ENCODE measurements around the gene INTS13.

The INTS13 gene

DNA sequence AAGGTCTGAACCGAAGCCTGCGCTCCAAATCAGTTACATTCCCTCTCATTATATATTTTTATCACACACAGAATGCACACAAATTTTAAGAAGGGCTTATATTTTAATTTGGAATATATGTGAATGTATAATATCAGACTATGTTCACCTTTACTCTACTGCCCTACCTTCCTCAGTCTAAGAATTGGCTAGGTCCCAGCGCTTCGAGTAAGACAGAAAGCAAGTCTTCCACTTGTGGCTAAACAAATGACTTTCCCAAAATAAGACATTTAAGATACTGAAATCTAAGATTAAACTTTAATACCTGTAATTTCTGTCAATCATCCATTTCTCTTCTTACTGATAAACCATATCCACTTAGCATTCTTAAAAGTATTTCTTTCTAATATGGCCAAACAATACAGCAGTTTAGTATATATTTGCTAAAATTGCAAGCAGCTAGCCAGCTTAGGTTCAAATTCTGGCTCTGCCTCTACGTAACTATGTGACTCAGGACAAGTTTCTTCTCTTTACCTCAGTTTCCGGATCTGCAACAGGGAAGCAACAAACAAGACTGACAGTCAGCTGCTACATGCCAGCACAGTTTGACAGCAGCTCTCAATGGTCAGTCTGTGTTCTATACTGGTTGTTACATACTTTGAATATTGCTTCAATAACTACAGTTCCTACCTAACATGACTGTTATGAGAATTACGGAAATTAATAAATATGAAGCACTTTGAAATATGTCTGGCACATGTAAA is 2.0 kb downstream of the INTS13 start:
- TF ChIP-seq, protein P1, sequence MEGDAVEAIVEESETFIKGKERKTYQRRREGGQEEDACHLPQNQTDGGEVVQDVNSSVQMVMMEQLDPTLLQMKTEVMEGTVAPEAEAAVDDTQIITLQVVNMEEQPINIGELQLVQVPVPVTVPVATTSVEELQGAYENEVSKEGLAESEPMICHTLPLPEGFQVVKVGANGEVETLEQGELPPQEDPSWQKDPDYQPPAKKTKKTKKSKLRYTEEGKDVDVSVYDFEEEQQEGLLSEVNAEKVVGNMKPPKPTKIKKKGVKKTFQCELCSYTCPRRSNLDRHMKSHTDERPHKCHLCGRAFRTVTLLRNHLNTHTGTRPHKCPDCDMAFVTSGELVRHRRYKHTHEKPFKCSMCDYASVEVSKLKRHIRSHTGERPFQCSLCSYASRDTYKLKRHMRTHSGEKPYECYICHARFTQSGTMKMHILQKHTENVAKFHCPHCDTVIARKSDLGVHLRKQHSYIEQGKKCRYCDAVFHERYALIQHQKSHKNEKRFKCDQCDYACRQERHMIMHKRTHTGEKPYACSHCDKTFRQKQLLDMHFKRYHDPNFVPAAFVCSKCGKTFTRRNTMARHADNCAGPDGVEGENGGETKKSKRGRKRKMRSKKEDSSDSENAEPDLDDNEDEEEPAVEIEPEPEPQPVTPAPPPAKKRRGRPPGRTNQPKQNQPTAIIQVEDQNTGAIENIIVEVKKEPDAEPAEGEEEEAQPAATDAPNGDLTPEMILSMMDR (IDR thresholded peaks at IDR 0.05; ENCODE audit: low read depth, low read length) = no peak
- TF ChIP-seq EZH2phosphoT487 (IDR thresholded peaks at IDR 0.05; ENCODE audit: low read depth) = no peak
- 0 out of 2 replicates have a peak overlapping the region, but pooled peaks have one; percentile 89 for H3K9ac ChIP-seq (ENCODE audit: low read length)
- H3K79me2 ChIP-seq (ENCODE audit: low read length) = peaks cover 83% of the 10 kb centered on the region
- H4K20me1 ChIP-seq (ENCODE audit: insufficient read depth, low read length) = 0 out of 2 replicates have a peak, but pooled peaks cover 1% of the 10 kb centered on the region
- no peak overlapping the region for H2AFZ ChIP-seq (ENCODE audit: low read depth, low read length)
- H3K4me2 ChIP-seq (ENCODE audit: low read length) = peak overlapping the region; percentile 83
- no peak overlapping the region for H3K27ac ChIP-seq (ENCODE audit: low read length)
- H3K9me3 ChIP-seq (ENCODE audit: insufficient read depth, low read length) = no peaks in the 10 kb centered on the region
- H3K4me3 ChIP-seq (ENCODE audit: low read length) = peak overlapping the region; percentile 89
- H3K36me3 ChIP-seq (replicated peaks; ENCODE audit: low read depth, low read length) = peaks cover 13% of the 10 kb centered on the region
- H3K27me3 ChIP-seq (ENCODE audit: low read depth, low read length) = no peaks in the 10 kb centered on the region
- H3K4me1 ChIP-seq (ENCODE audit: low read length) = peaks cover 29% of the 10 kb centered on the region

DNA sequence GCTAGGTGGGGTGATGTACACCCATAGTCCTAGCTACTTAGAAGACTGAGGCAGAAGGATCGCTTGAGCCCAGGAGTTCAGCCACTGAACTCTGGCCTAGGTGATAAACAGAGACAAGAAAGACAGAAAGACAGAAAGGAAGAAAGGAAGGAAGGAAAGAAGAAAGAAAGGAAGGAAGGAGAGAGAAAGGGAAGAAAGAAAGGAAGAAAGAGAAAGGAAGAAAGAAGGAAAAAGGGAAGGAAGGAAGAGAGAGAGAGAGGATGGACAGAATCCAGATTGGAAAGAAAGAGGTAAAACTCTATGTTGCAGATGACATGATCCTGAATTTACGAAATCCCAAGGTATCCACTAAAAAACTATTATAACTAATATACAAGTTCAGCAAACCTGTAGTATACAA is 8.2 kb downstream of the INTS13 start:
- no peaks in the 10 kb centered on the region for H3K4me1 ChIP-seq (ENCODE audit: low read length)
- no peak overlapping the region for H3K4me2 ChIP-seq (ENCODE audit: low read length)
- H4K20me1 ChIP-seq (ENCODE audit: insufficient read depth, low read length) = no peaks in the 10 kb centered on the region
- no peak overlapping the region for H3K9ac ChIP-seq (ENCODE audit: low read length)
- H2AFZ ChIP-seq (ENCODE audit: low read depth, low read length) = no peak overlapping the region
- H3K27ac ChIP-seq (ENCODE audit: low read length) = no peak overlapping the region
- H3K36me3 ChIP-seq (replicated peaks; ENCODE audit: low read depth, low read length) = peaks cover 27% of the 10 kb centered on the region
- no peaks in the 10 kb centered on the region for H3K9me3 ChIP-seq (ENCODE audit: insufficient read depth, low read length)
- H3K79me2 ChIP-seq (ENCODE audit: low read length) = peaks cover 39% of the 10 kb centered on the region
- no peaks in the 10 kb centered on the region for H3K27me3 ChIP-seq (ENCODE audit: low read depth, low read length)
- H3K4me3 ChIP-seq (ENCODE audit: low read length) = no peak overlapping the region
- no peak for TF ChIP-seq EZH2phosphoT487 (IDR thresholded peaks at IDR 0.05; ENCODE audit: low read depth)
- TF ChIP-seq, protein P1 (IDR thresholded peaks at IDR 0.05; ENCODE audit: low read depth, low read length) = no peak

DNA sequence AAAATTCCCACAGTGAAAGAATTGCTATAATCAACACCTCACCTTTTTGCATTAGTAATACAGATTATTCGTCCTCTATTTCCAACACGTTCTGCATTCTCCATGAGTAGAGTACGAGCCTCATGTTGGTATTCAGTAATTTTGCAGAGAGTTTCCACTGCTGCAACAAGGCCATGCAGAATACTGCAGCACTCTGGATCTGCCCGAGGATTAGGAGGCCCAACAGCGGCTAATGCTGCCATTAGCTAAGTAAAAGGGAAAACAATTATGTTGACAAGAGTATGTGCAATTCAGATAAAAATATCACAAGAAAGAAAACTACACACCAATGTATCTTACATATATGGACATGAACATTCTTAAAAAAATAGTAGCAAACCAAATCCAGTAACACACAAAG is 9.1 kb downstream of the INTS13 start:
- Histone ChIP-seq H3K36me3 (replicated peaks; ENCODE audit: low read depth, low read length) (peaks cover 27% of the 10 kb centered on the region), H3K9me3 (ENCODE audit: insufficient read depth, low read length) (no peaks in the 10 kb centered on the region), H2AFZ (ENCODE audit: low read depth, low read length) (no peak overlapping the region), H3K4me1 (ENCODE audit: low read length) (no peaks in the 10 kb centered on the region), H4K20me1 (ENCODE audit: insufficient read depth, low read length) (no peaks in the 10 kb centered on the region), H3K9ac (ENCODE audit: low read length) (no peak overlapping the region), H3K79me2 (ENCODE audit: low read length) (peaks cover 31% of the 10 kb centered on the region), H3K27ac (ENCODE audit: low read length) (no peak overlapping the region), H3K4me3 (ENCODE audit: low read length) (no peak overlapping the region), H3K4me2 (ENCODE audit: low read length) (no peak overlapping the region), H3K27me3 (ENCODE audit: low read depth, low read length) (no peaks in the 10 kb centered on the region)
- TF ChIP-seq, protein P1 (IDR thresholded peaks at IDR 0.05; ENCODE audit: low read depth, low read length) = no peak
- no peak for TF ChIP-seq EZH2phosphoT487 (IDR thresholded peaks at IDR 0.05; ENCODE audit: low read depth)

DNA sequence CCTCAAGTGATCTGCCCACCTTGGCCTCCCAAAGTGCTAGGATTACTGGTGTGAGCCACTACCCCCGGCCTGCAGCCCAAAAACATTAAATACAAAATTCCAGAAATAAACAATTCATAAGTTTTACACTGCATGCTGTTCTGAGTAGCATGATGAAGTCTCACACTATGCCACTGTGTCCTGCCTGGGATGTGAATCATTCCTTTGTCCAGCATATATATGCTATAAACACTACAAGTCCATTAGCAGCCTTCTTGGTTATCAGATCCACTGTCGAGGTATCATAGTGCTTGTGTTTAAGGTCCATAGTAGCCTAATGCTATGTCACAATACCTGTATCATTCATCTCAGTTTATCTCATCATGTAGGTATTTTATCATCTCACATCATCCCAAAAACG is 15.9 kb downstream of the INTS13 start:
- Histone ChIP-seq H3K4me2 (ENCODE audit: low read length) (no peak overlapping the region), H3K4me1 (ENCODE audit: low read length) (no peaks in the 10 kb centered on the region), H3K36me3 (replicated peaks; ENCODE audit: low read depth, low read length) (peaks cover 28% of the 10 kb centered on the region), H3K79me2 (ENCODE audit: low read length) (no peaks in the 10 kb centered on the region), H3K4me3 (ENCODE audit: low read length) (no peak overlapping the region), H2AFZ (ENCODE audit: low read depth, low read length) (no peak overlapping the region), H3K9ac (ENCODE audit: low read length) (no peak overlapping the region), H3K27me3 (ENCODE audit: low read depth, low read length) (no peaks in the 10 kb centered on the region), H3K27ac (ENCODE audit: low read length) (no peak overlapping the region), H3K9me3 (ENCODE audit: insufficient read depth, low read length) (no peaks in the 10 kb centered on the region), H4K20me1 (ENCODE audit: insufficient read depth, low read length) (no peaks in the 10 kb centered on the region)
- TF ChIP-seq, protein P1 (IDR thresholded peaks at IDR 0.05; ENCODE audit: low read depth, low read length) = no peak
- no peak for TF ChIP-seq EZH2phosphoT487 (IDR thresholded peaks at IDR 0.05; ENCODE audit: low read depth)

Data from OCI-LY3 (cell line).